GM18526 (cell line): Measurements from ENCODE around the gene LENEP.

ENCODE experiments used
- POLR2A ChIP-seq: IDR thresholded peaks from 3 replicates; pipeline ENCODE4 v1.6.1; 2011; ENCODE audit not compliant: insufficient read length; ENCODE audit errors: extremely low read depth

Gene LENEP

DNA sequence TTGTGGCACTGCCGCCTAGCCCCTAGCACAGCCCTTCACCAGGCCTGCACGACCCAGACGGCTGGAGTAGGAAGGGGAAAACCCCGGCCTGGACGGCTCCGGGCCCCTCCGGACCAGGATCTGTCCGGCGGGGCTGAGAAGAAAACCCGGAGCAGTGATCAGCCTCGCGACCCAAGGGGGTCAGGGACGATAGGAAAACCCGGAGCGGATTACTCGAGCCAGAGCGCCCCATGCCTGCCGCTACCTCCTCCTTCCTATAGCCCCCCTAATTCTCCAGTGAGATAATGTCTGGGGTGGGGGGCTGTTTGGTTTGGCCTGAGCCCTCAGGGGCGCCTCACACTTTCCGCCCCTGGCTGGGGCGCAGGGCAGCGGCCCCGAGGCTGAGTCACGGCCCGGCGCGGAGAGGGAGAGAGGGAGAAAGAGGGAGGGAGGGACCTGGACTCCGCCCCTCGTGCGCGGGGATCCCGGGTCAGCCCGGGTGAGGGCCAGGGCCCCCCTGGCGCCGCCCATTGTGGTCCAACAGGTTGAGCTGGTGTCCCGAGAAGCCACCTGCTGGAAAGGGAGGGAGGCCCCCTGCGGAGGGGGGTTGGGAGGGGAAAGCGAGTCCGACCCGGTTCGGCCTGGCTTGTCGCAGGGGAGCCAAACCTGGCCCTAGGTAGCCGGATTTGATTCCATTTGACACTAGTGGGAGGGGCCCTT lies 7.5 kb downstream of the LENEP start:
- peak; percentile 44 for TF ChIP-seq POLR2A

DNA sequence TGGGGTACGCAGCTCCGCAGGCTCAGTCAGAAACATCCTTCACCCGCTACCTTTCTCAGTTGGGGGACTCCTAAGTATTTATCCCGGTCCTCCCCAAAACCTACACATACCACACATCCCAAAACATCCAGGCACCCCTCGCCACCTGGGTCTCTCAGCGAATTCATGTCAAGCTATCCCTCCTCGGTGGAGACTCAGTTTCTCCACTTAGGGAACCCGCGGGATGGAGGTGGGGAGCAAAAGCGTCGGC lies 8.0 kb downstream of the LENEP start:
- no peak for TF ChIP-seq POLR2A

DNA sequence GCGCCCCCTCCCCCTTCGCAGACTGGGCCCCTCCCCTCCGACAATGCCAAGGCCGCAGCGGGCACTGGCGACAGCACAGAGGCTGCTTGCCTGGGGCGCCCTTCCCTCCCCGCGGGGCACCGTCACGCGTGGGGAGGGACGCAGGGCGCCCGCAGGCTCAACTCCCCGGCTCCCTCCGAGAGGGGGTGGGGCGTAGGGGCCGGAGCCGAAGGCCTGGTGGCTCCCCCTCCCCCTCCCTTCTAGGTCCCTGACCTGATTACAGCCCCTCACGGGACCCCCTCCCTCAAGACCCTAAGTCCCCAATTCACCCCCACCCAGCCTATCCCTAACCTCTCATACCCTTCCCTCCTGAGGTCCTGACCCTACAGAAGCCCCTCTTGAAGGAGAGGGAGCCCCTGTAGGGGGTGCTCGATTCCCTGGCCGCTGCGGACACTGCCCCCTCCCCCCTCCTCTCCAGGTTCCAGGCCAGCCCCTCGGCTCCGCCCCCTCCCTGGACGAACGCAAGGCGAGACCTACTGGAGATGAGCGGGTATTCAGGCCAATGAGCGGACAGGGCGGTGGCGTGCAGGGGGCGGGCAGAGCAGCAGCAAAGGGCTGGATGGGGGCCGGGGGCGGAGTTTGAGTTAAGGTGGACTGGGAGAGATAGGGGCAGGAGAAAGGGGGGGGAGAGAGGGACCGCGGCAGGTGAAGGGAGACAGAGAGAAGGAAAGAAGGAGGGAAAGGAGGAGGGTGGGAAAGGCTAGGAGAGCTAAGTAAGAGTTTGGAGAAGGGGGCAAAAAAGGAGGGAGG lies 8.5 kb downstream of the LENEP start:
- no peak for TF ChIP-seq POLR2A

DNA sequence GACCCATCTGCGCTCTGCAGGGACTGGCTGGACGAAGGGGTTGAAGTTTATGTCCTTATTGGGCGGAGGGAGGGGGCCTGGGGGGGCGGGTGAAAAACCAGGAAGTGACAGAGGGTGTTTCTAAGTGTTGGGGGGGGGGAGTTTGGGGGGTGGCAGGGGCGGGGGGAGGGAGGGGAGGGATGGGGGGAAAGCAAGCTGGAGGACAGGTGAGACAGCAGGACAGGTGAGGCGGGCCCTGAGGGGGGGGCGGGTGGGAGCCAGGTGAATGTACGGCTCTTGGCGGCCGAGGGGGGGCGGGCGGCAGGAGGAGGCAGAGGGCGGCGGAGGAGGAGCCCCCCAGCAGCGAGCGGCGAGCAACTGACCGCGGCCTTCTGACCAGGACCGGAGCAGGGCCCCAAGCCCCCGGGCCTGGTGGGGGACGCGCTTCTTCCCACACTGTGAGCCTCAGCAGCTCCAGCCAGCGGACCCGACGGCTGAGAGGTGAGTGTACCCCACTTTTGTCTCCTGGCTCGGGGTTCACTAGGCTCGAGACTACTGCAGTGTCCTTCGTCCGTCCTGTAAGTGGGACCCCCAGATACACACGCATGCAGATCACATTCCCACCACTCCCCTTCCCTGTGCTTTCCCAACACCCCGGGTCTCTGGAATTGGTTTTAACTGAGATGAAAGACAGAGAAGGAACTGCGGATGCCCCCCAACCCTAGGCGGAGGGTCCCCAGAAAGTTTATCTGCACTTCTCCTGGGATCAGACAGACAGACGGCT lies 9.3 kb downstream of the LENEP start, which contains the start of gene ZBTB7B:
TSS of gene ZBTB7B (plus strand) at position 339 of the 763 bp plus-strand sequence. CDS start 11,859 bp downstream, outside the sequence.
- TF ChIP-seq POLR2A: peak; percentile 16

DNA sequence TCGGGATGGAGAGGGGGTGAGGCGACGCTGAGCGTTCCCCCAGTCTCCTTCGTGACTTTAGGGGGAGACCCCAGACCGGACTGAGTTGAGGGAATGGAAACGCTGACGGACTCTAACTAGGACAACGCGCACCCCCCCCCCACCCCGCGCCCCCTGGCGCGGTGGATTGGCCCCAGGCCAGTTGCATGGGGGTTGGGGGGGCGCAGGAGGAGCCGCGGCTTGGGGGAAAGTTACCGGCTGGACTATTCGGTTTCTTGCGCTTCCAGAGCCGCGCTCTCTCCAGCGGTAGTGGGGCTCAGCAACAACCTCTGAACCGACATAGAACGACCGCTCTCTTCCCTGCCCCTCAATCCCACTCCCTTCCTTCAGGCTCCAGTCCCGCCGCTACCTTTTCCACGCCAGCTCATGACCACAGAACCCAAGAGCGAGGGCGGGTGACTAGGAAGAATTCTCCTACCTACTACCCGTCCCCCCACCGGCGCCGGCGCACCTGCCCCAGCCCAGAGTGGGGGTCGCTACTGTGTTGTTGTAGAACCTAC lies 9.9 kb downstream of the LENEP start:
- TF ChIP-seq POLR2A: no peak

DNA sequence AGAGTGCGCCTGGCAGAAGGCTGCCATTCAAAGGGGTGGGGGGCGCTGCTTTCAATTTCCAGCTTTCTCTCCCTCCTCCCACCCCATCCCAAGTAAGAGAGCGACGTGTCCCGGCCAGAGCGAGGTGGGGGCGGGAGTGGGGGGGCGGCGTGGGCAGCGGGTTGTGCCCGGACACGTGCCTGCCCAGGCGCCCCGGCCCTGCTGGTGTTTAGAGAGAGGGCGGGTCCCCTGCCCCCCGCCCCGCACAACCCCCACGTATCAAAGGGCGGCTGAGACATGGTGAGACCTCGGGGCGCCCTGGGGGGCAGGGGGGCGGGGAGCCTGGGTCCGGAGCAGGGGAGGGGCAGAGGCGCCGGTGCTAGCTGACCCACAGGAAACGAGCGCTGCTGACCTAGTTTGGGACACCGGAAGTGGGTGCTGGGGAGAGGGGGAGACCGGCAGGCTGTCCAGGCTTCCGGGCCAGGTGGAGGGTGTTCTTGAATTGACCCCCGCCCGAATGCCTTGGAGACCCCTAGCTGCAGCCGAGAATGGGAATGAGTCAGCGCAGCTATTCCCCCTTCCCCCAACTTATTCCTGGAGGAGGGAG lies 10.5 kb downstream of the LENEP start:
- TF ChIP-seq POLR2A: no peak

DNA sequence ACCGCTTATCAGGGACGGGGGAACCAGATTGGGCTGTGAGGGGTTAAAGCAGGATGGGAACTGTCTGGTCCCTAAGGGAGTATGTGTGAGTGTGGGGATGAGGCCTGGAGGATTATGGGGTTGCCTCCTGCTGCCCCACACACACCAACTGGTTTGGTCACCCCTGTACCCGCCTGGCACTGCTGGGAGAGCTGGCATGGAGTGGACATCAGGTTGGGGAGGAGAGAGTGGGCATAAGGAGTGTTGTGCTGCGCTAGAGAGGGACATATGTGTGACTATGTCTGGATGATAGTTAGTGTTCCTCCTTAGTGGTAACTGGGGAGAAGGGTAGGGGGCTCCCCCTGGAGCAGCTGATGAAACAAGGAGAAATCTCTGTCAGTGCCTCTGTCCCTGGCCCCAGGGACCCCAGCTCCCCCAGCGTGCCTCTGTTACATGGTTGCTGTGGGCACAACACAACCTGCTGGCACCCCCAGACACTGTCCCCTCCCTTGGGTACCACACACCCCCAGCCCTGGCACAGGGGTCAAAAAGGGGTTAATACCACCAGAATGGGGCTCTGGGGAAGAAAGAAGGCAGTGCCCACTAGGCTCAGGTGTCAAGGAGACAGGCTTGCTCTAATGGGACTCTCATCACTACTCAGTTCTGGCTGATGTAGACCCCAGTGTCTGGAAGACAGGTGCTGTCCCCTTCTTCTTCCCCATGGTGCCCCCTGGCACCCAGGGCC lies 11.1 kb downstream of the LENEP start:
- no peak for TF ChIP-seq POLR2A

DNA sequence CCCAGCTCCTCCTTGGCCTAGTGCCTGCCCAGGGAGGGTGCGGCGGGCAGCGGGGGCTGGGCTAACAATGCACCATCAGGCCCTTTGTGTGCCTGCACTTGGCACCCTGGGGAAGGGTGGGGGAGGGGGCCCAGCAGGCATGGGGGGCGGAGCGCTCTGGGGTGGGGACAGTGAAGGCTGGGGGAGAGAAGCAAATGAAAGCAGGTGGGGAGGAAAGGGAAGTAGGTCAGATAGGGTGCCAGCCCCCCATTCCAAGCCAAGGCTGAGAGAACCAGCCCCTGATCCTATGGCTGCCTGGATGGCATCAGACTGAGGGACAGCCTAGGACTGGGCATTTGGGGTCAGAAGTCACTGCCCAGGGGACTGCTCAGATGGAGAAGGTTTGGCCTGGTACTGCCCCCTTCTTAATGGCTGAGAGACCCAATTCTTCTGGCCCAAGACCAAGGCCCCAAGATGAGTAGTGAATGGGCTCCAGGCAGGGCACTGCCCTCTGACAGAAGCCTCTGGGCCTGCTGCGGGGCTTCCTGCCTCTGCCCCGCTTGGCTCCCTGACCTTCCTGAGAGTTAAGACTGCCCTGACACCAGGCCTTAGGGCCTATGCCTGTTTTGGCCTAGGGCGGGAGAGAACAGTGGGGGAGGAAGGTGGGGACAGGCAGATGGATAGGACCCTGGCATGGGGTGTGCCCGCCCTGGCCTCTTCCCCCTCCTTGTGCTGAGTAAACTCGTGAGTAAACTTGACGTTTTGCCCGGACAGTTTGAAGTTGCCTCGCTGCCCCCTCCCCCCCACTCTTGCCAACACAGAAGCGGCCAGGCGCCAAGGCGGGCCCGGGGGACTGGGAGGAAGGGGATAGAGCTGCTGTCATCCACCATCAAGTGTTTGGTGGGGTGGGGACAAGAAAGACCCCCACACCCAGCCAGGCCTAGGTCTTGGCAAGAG lies 12.0 kb downstream of the LENEP start:
- no peak for TF ChIP-seq POLR2A

DNA sequence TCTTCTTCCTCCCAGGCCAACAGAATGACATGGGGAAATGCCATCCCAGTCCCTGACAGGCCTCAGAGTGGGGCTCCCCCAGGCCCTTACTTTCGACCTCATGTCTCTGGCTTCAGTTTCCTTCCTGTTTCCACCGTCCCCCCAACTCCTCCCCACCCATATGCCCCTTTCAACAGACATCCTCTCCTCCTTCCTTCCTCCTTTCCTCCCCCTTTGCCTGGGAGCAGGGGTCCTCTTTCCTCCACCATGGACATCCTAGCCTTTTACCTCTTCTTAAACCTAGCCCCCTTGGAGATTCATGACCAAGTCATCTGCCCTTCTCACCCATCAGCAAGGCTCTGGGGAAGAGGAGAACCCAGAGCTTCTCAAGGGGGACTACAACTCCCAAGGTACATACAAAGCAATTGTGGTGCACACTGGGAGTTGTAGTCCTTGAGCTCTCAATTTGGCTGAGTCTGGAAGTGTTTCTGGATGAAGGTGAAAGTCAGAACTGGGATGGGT lies 13.3 kb downstream of the LENEP start:
- no peak for TF ChIP-seq POLR2A

DNA sequence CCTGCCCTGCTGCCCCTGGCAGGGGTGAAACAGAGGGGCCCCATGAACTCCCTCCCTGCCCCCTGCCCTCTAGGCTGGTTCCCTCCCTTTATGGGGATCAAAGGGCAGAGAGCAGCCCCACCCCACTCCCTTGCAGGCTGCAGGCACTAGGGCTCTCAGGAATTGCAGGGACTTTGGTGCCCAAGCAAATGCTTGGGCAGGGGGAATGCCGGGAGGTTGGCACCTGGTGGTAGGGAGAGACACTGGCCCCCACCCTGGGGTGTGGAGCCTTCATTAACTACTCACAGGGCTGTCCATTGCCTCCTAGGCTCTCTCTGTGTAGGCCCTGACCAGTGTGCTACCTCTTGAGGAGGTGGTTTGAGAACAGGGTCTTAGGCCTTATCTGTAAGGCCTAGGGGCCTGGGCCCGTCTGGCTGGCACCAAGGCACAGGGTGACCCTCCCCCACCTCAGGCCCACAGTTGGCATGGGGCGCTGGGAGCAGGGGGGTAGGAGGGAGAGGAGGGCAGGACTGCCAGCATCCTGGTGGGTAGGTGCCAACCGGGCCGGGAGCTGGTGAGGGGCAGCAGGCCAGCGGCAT lies 14.0 kb downstream of the LENEP start:
- TF ChIP-seq POLR2A: no peak

DNA sequence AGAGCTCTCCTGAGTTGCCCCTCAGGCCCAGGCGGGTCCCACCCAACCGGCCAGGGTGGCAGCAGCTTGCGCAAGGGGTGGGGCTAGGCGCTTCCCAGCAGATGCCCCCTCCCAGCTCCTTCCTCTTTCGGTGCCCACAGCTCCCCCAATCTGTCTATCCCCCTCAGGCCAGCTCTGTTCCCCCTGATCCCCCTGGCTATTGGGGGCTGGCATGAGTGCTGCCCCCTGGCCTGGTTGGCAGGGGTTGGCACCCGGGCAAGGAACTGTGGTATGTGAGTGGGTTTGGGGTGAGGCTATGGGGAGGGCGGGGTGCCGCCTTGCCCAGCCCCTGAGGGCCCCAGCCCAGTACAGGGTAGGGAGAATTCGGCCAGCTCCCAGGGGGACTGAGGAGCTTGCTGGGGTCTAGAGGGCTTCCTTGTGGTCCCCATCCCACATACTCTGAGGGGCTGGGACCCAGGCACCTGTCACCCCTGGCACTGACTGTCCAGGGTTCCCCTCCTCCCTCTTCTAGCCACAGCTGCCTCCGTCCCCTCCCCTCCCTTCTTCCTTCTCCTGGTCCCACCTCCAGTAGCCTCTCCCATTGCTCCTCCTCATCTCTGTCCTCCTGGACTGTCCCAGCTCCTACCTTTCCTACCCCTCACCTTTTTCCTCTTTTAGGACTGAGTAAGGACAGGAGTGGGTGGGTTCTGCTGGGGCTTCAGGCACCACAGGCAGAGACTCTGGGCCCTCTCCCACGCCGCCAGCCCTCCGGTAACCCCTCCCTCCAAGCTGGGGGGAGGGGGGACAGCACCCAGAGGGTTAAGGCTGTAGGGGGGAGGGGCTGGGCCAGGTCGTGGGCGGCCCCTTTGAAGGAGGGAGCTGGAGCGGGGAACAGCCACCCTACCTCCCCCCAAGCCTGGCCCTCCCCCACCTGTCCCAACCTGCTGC lies 14.9 kb downstream of the LENEP start:
- TF ChIP-seq POLR2A: no peak

DNA sequence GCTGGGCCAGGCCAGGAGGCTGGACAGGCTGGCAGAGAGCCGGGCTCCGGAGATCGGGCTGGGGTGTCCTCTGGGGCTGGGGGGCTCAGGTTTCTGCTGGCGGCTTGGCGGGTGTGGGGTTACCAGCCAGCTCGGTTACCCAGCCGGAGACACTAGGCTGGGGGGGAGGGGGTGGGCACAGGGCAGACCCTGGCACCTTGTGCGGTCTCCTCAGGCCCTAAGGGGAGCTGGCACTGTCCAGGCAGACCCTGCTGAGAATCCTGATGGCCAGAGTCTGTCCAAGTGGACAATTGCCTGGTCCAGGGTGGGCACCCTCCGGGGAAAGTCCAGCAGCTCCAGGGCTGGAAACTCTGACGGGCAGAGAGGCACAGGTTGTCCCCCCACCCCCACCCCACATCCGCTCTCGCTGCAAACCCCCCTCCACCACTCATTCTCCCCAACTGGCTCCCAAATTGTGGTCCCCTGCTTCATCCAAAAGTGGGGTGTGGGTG lies 15.9 kb downstream of the LENEP start:
- TF ChIP-seq POLR2A: no peak

DNA sequence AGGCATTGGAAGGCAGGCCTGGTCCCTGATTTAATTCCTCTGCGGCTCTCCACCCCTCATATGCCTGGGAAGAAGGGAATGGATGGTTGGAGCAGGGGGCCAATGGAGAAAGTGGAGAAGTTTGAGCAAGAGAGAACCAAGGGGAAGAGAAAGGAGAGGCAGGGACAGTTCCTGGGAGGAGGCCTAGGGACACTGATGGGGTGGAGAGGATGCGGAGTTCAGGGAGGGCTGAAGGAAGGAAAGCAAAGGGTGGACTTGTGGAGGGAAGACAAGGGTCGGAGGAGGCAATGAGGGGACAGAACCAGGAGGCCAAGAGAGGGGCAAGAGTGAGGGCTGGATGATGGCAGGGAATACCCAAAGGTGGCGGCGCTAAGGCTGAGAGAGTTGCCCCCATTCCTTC lies 16.4 kb downstream of the LENEP start:
- no peak for TF ChIP-seq POLR2A
